GM04503 (cell line): ENCODE data around the gene ORM2.
"Not testable (repeated sequence)": the region's sequence is repeated elsewhere in the genome, so short reads cannot be mapped to it uniquely, and the experiment has no call there.

Experiments used
- DNase-seq: peaks from one replicate; pipeline ENCODE4 v3.0.0-alpha.2; 2012; ENCODE audit warnings: low read depth

The ORM2 gene

DNA sequence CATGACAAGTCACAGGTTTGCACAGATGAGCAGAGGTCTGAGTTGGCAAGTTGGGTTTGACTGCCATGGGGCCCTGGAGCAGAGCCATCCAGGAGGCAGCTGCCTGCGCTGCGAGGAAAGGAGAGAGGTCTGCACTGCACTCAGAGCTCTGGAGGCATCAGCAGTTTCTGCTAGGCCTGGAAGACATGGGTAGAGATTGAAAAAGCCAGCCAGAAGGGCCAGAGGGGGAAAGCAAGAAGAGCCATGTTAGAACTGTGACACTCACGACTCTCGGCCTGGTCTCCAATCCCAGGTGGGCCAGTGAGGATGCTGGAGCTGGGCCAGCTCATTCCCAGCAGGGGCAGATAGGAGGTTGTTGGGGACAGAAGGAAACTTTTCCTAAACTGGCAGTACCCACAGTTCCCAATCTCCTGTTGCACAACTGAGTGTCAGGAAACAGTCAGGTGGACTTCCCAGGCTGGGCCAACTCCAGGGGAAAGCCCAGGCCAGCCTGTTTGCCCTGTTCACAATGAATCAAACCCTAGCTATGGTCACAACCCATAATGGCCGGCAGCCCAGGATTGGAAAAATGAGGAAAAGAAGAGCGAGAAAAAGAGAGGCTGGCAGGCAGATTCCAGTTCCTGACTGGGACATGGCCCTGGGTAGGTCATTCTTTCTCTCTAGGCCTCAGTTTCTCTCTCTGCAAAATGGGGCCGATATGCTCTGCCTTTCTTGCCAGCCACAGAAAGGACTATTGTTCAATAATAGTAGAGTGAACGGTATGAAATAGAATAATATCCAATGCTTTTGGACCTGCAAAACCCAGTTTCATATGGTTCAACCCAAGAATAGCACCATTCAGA lies 14.6 kb upstream of the ORM2 start:
- DNase-seq: no peak

DNA sequence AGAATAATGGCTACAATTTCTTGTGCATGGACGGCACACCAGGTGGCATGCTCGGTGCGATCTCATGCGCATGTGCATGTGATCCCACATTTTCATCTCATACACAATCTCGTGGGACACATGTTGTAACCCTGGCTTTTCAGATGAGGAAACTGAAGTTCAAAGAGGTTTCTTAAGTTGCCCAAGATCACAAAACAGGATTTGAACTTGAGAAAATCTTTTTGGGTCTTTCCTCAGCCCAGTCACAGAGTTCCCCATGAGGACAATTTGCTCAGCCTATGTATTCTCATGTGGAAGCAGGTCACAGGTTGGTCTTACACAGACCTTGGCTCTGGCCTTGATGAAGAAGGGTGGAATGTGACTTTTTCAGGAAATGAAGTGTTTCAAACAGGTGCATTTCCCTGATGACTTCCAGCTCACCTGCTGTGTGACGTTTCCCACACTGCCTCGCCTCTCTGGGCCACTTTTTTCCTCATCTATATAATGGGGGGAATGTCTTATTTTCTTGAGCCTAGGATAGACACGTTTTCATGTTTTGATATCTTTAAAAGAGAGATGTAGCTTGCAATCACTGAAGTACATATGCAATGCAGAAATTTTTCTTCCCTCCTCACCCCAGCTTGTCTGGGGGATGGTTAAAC lies 13.8 kb upstream of the ORM2 start:
- no peak for DNase-seq

DNA sequence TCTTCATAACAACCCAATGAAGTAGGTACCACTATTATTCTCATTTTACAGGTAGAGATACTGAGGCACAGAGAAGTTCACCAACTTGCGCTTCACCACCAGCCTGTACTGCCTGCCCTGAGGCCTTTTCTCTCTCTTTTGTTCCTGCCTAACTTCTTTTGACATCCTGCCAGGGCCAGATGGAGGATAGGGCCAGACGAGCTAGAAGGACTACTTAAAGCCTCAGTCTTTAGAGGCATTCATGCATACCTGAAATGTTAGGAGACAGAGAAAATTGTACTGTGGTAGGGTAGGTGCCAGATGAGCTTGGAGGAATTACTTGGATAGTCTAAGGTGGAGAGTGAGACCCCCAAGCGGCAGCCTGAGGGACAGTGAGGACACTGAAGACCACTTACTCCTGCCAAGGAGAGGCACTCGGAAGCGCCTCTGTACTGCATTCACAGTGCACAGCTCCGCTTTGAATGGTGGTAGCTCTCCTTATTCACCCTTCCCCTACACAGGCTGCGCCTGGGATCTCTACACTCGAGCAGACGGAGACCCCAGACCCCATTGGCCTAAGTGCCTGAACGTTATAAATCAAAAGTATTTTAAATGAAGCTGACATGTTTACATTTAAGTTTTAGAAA lies 13.0 kb upstream of the ORM2 start:
- no peak for DNase-seq

DNA sequence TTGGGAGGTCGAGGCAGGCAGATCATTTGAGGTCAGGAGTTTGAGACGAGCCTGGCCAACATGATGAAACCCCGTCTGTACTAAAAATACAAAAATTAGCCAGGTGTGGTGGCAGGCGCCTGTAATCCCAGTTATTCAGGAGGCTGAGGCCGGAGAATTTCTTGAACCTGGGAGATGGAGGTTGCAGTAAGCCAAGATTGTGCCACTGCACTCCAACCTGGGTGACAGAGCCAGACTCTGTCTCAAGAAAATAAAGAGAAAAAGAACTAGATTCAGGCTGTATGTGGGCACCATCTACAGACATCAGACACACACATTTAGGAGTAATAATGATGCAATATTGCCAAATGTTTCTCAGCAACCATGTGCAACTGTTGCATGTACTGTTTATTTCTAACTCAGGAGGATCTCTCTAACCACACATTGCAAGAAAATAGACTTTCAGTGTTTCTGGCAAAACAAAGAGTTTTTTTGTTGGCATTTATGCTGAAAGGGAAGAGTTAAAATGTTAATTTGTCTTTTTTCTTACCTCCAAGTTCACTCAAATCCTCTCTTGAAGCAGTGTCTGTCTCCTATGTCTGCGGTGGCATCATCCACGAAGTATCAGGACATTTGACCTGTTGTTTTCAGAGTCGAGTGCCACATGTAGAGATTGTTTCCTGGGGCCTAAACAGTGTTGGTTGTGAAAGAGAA lies 11.9 kb upstream of the ORM2 start:
- DNase-seq: peak; percentile 57

DNA sequence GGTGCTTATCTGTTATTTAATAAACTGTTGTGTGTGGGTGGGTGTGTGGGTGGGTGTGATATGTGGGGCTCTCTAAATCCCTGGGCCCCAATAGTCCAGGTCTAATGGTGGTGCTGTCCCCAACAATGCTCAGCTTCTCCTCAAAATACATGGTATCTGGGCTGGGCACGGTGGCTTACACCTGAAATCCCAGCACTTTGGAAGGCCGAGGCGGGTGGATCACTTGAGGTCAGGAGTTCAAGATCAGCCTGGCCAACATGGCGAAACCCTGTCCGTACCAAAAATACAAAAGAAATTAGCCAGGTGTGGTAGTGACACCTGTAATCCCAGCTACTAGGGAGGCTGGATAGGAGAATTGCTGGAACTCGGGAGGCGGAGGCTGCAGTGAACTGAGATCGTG lies 11.3 kb upstream of the ORM2 start:
- DNase-seq: no peak

DNA sequence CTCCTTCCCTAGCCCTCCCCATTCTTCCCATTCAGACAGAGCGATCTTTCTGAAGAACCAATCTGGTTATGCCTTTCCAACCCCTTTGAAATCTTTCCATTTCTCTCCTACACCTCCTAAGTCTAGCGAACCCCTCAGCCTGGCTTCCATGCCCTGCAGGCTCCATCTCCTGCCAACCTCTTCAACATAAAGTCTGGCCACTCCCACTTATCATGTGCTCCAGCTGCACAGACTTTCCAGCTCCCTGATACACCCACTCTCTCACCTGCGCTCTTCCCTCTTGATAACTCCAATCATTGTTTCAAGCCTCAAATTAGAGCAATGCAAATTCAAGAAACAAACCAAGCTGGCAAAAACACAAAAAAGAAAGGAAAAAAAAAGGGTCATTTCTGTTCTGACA lies 10.5 kb upstream of the ORM2 start:
- DNase-seq: no peak

DNA sequence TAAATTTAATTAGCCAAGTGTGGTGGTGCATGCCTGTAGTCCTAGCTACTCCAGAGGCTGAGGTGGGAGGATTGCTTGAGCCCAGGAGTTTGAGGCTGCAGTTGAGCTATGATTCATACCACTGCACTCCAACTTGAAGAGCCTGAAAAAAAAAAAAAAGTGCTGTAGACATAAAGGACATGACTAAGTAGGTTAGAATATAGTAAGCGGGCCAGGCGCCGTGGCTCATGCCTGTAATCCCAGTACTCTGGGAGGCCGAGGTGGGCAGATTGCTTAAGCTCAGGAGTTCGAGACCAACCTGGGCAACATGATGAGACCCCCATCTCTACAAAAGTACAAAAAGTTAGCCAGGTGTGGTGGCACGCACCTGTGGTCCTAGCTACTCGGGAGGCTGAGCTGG lies 9.0 kb upstream of the ORM2 start:
- not testable (repeated sequence) for DNase-seq

DNA sequence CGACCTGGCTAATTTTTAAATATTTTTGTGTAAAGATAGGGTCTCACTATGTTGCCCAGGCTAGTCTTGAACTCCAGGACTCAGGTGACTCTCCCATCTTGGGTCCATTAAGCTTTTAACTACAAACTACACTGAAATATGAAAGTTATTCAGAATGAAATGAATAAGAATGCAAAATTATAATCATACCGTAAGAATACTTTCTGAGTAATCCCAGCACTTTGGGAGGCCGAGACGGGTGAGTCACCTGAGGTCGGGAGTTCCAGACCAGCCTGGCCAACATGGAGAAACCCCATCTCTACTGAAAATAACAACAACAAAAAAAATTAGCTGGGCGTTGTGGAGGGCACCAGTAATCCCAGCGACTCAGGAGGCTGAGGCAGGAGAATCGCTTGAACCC lies 7.9 kb upstream of the ORM2 start:
- DNase-seq: no peak

DNA sequence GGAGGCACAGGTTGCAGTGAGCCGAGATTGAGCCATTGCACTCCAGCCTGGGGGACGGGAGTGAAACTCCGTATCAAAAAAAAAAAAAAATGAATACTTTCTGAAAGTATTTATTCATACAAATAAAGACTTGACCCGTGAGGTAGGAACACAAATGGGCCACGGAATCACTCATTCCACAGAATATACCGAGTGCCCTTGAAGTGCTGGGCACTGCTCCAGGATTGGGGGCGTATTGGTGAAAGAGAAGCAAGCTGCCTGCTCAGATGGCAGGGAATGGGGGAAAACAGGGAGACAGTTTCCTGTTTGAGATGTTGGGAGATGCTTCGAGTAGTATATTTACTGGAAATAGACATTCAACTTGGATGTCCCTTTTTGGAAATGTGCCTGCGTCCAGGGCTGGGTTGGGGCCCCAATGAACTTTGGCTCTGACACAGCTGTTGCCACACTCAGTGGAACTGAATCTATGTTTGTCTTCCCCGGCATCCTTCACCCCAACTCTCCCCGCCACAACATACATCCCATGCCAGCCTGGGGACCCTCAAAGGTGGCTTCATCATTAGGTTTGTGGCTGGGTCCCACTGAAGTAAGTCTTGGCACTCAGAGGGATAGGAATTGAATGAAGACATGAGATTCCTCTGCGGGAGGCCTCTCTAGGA lies 7.4 kb upstream of the ORM2 start:
- DNase-seq: not testable (repeated sequence)

DNA sequence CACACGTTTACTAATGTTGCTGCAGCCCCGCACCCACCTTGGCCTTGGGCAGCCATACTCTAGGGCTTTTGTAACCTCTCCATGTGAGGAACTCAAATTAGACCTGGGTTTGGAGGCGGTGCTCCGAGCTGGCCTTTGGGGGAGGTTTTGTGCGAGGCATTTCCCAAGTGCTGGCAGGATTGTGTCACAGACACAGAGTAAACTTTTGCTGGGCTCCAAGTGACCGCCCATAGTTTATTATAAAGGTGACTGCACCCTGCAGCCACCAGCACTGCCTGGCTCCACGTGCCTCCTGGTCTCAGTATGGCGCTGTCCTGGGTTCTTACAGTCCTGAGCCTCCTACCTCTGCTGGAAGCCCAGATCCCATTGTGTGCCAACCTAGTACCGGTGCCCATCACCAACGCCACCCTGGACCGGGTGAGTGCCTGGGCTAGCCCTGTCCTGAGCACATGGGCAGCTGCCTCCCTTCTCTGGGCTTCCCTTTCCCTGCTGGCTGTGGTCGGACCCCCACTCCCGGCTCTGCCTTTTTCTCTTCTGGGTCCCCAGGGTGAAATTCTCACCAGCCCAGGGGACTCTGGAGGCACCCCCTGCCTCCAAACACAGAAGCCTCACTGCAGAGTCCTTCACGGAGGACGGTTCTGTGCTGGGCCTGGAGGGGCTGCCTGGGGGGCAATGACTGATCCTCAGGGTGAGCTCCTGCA lies 6.7 kb upstream of the ORM2 start, which contains the start of gene ORM1:
Gene ORM1, plus strand, starts transcription at position 268 of the 701 bp plus-strand sequence. Its CDS starts 36 bp downstream, at position 304.
- DNase-seq: not testable (repeated sequence)

DNA sequence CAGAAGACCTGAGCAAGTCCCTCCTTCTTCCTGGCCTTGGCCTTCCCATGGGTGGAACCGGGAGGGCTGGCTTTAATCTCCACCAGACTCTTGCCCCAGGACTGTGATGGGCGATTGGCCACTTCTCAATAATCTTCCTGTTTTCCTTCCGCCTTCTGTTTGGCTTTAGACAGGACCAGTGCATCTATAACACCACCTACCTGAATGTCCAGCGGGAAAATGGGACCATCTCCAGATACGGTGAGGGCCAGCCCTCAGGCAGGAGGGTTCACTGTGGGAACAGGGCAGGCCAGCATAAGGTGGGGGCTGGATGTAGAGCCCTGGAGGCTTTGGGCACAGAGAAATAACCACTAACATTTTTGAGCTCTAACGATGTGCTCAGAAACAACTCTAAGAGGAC lies 5.8 kb upstream of the ORM2 start:
- not testable (repeated sequence) for DNase-seq

DNA sequence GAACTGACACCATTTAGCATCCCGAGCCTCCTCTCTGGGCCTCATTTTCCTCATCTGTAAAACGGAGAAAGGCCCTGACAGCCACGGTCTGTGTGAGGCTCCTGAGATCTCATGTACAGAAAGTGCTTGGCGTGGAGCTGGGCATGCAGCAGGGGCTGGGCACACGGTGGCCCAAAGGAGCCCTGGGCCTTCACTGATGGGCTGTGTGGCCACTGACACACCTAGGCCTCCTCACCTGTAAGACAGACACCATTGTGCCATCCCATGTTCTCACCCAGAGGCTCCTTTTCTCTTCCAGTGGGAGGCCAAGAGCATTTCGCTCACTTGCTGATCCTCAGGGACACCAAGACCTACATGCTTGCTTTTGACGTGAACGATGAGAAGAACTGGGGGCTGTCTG lies 5.2 kb upstream of the ORM2 start:
- no peak for DNase-seq

DNA sequence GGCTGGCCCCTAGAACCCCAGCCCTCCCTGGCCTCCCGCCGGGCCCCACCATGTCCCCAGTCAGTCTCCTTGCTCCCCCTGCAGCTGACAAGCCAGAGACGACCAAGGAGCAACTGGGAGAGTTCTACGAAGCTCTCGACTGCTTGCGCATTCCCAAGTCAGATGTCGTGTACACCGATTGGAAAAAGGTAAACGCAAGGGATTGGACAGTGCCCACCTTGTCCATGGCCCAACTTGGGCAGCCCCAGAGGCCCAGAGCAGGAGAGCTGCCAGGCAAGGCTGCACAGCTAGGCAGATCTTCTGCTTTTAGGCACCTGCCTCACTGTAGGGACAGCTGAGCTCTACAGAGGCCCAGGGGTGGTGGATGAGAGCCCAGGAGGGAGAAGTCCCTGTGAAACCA lies 4.7 kb upstream of the ORM2 start:
- DNase-seq: not testable (repeated sequence)

DNA sequence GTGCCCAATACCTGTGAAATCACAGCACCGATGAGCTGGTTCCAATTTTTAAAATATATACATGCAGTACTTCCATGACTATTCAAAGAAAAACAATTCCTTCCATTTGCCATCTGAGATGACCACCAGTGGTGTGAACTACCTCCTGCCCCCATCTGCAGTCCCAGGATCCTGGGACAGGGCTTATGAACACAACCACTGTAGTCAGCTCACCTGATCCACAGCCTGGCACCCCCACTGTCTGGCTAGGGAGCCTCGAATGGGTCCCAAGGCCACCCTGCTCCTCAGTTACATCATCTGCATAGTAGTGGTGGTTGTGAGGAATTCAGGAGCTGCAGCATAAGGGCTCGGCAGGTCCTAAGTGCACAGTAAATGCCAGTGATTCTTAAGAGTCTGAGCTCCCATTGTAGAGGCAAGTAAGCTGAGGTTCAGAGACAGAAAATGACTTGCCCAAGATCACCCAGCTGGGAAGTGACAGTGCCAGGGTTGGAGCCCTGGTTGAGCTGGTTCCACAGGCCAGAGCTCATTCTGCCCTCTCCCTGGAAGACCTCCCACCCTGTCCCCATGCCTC lies 3.9 kb upstream of the ORM2 start:
- DNase-seq: not testable (repeated sequence)

DNA sequence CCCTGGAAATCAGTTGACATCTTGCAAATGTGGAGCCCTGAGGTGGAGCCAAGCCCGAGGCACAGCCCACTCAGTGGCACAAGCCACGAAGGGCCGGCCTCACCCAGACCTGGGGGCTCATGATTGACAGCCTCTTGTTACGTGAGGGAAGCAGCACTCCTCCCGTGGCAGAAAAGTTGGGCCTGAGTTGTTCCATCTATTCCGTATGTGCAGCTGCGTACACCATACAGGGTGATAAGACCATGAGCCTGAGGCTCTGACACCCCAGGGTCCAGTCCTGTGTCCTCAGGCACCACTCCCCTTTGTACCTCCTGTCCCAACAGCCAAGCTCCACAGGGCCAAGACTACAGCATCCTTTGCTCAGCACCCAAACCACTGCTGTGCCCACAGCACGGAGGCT lies 1.9 kb upstream of the ORM2 start:
- no peak for DNase-seq

DNA sequence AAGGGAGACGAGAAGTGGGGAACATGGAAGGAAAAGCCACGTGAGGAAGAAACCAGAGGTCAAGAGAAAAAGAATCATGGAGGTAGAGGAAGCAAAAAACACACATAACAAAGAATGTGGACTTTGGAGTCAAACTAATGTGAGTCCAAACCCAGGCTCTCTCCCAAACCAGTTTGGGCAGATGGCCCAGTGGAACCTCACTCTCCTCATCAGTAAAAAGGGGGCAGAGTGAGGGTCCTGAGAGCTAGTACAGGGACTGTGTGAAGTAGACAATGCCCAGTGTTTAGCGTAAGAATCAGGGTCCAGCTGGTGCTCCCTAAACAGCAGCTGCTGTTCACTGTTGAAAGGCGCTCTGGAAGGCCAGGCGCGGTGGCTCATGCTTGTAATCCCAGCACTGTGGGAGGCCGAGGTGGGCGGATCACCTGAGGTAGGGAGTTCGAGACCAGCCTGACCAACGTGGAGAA lies 1.3 kb upstream of the ORM2 start:
- not testable (repeated sequence) for DNase-seq

DNA sequence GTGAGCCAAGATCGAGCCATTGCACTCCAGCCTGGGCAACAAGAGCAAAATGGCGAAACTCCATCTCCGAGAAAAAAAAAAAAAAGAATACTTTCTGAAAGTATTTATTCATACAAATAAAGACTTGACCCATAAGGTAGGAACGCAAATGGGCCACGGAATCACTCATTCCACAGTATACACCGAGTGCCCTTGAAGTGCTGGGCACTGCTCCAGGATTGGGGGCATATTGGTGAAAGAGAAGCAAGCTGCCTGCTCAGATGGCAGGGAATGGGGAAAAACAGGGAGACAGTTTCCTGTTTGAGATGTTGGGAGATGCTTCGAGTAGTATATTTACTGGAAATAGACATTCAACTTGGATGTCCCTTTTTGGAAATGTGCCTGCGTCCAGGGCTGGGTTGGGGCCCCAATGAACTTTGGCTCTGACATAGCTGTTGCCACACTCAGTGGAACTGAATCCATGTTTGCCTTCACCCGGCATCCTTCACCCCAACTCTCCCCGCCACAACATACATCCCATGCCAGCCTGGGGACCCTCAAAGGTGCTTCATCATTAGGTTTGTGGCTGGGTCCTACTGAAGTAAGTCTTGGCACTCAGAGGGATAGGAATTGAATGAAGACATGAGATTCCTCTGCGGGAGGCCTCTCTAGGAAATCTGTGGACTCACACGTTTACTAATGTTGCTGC lies 588 bp upstream of the ORM2 start:
- DNase-seq: not testable (repeated sequence)

DNA sequence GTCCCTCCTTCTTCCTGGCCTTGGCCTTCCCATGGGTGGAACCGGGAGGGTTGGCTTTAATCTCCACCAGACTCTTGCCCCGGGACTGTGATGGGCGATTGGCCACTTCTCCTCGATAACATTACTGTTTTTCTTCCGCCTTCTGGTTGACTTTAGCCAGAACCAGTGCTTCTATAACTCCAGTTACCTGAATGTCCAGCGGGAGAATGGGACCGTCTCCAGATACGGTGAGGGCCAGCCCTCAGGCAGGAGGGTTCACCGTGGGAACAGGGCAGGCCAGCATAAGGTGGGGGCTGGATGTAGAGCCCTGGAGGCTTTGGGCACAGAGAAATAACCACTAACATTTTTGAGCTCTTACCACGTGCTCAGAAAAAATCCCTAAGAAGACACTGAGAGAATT lies 967 bp downstream of the ORM2 start:
- DNase-seq: no peak

DNA sequence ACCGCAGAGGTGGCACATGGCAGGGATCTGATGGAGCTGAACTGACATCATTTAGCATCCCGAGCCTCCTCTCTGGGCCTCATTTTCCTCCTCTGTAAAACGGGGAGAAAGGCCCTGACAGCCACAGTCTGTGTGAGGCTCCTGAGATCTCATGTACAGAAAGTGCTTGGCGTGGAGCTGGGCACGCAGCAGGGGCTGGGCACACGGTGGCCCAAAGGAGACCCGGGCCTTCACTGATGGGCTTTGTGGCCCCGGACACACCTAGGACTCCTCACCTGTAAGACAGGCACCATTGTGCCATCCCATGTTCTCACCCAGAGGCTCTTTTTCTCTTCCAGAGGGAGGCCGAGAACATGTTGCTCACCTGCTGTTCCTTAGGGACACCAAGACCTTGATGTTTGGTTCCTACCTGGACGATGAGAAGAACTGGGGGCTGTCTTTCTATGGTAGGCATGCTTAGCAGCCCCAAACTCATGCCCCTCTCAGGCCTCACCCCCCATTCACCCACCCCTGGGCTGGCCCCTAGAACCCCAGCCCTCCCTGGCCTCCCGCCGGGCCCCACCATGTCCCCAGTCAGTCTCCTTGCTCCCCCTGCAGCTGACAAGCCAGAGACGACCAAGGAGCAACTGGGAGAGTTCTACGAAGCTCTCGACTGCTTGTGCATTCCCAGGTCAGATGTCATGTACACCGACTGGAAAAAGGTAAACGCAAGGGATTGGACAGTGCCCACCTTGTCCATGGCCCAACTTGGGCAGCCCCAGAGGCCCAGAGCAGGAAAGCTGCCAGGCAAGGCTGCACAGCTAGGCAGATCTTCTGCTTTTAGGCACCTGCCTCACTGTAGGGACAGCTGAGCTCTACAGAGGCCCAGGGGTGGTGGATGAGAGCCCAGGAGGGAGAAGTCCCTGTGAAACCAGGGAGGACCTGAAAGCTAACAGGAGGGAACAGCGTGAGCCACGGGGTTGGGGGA lies 1.8 kb downstream of the ORM2 start:
- not testable (repeated sequence) for DNase-seq
